RCC 7860 (cell line): ENCODE measurements around the gene PARL.

Source experiments
- DNase-seq: peaks from one replicate; pipeline ENCODE4 v3.0.0-alpha.2; 2015; ENCODE audit warnings: low spot score
- FAIRE-seq: peaks from 2 replicates; lab custom pipeline; 2012; peaks lifted over from hg19 to GRCh38; lab: Jason Lieb, UNC

Gene PARL, protein sequence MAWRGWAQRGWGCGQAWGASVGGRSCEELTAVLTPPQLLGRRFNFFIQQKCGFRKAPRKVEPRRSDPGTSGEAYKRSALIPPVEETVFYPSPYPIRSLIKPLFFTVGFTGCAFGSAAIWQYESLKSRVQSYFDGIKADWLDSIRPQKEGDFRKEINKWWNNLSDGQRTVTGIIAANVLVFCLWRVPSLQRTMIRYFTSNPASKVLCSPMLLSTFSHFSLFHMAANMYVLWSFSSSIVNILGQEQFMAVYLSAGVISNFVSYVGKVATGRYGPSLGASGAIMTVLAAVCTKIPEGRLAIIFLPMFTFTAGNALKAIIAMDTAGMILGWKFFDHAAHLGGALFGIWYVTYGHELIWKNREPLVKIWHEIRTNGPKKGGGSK

DNA sequence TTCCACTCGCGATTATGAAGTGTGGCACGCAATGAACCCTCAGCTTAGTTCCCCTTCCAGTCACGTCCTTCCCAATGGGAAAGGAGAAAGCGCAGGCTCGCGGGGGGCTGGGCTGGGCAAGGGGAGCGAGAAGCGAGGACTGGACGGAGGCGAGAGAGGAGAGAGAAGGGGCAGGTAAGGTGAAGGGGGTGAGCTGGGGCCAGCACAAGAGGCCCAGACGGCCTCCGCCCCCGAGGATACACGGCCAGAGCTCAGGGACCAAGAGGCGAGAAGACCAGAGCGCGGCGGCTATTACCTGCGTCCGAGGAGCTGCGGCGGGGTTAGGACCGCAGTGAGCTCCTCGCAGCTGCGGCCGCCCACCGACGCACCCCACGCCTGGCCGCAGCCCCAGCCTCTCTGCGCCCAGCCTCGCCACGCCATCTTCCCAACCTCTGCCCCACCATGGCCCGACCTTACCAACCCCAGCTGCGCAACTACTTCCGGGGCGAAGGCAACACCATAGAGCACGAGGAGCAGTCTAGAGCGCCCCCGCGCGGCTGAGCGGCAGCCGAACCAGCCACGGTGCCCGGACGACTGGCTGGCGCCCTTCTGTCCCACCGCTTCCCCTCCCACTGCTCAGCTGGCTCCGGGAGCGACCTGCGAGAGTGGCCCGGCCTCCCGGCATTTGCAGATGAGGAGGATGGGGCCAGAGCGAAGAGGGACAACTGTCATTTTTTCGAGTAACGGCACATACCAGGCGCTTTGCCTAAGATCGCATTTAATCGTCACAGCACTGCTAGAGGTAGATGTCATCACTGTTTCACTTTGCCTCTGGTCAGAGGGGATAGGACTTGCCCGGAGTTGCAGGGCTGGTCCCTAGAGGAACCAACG lies at the start of gene PARL:
PARL (minus strand) TSS at position 454 of the 870 bp plus-strand sequence; CDS start at position 420, 34 bp downstream.
- peak; percentile 90 for DNase-seq
- no peak for FAIRE-seq

DNA sequence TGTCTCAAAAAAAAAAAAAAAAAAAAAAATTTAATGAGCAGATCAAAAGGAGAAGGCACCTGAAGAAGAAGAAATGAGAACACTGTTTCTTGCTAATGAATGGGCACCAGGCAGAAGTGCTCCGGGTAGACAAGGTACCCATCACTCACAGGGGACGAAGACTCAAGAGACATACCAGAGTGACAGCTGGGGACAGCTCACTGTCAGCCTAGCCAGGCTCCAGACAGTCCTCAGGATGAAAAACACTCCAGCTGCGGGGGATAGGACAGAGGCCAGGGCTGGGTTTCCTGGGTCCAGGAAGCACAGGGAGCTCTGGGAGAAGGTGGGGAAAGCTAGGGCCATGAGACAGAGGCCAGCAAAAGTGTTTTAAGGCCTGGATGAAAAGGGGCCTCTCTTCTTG lies 48.5 kb upstream of the PARL start:
- DNase-seq (no peak), FAIRE-seq (no peak)

DNA sequence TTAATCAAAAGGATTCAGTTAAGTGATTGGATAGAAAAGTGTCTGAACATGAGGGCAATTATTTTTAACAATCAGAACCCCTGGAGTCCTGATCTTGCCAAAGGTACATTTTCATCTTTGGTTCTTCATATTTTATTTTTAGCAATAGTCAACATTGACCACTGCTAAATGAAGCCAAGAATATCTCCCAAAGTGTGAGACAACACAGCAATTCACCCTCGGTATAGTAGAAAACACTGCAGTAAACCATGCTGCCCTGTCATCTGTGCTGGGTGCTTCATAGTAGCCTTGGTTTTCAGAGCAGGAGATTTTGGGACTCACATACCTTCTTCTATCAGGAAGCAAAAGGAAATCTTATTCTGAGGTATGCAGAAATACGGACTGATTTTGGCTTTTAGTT lies 47.2 kb upstream of the PARL start:
- FAIRE-seq, result no peak
- DNase-seq, result no peak

DNA sequence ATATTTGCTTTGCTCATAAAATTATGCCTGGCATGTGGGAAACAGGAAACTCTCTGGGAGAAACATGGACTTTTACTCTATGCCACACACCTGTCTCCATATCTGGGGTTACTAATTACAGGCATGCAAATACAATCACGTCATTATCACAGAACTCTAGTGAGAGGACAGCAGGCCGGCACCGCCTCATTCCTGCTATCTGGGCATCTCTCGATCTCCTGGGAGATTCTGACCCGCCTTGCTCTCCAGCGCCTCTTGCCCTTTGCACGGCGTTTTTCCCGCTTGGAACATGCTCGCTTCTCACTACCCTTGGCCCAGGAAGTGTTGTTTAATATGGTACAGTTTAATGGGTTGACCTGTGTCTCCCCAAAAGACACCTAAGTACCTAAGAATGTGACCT lies 45.4 kb upstream of the PARL start:
- FAIRE-seq, result no peak
- DNase-seq, result no peak

DNA sequence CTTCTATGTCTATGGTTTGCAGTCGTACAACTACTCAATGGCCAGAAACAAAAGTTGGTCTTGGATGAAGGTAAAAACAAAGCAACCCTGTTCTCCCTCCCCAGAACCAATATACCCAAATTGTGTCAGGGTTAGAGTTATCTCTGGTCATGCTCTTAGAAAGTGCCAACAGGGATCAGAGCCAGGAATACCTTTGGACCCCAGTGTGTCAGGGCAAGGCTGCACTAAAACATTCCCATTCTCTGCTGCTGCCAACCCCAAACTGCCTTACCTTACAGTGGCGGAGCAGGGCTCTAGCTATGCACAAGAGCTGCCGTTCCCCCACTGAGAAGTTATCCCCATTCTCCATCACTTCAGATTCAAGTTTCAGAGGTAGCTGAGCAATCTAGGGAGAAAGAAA lies 42.4 kb upstream of the PARL start:
- no peak for DNase-seq

DNA sequence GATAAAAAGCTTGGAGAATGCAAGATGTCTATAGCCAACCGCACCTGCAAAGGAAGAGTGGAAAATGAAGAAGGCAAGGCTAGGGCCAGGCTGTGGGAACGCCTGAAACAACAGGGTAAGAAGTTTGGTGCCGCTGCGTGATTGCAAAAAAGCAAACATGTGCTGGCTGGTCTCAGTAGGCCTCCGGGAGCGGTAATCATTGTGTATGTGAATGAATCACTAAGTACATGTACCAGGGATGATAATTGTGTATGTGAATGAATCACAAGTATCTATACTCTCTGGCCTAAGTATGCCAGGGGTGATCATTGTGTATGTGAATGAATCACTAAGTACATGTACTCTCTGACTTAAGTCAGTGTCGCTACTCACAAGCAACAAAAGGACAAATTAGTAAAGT lies 40.3 kb upstream of the PARL start:
- FAIRE-seq (no peak), DNase-seq (no peak)

More for the DNA sequence above, 42.4 kb upstream of the PARL start:
- no peak for FAIRE-seq

DNA sequence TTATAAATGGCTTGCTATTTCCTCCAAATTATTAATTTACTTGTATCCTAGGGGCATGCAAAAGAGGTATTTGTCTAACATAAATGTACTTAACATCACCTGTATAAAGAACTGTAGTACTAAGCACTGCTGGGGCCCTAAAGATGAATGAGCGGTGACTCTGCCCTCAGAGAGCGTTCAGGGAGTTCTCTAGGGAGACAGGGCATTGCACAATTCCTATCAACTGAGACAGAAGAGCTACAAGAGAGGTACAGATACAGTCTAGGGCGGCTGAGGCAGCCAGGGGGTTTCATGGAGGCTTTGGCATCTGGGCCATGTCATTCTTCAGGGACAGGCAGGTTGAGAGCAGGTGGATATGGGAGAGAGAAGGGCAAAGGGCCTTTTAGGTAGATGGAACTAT lies 39.9 kb upstream of the PARL start:
- FAIRE-seq (no peak), DNase-seq (no peak)

DNA sequence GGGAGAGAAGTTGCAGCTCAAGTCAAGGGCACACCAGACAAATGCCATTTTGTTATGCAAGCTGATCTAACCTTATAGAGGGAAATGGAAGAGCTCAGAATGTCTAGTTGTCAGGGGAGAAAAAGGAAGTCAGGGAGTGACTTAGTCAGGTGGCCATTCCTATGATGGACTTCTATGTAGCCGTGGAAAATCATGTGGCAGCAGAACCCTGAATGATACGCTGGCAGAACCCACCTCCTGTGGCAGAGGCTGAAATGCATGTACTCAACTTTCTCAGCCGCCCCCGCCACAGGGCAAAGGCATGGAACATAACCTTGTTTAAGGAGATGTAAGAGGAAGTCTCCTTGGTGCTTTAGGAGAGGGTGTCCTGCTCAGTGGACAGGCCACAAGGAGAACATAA lies 37.7 kb upstream of the PARL start:
- DNase-seq (no peak), FAIRE-seq (no peak)

DNA sequence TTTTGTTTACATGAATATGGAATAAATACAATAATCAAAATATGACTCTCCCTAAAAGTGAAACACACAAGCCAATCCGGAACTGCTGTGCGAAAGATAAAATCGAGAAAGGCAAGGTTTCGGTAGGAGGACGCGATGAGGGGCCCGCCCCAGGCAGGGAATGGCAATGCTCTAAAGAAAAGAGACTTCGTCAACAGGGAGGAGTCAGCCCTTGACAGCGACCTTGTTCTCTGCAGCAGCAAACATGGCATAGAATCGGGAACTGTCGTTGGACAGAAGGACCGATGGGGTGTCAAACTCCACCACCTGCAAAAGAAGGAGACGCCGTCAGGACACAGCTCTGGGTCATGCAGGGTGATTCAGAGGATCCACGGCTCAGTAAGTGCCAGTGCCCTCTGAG lies 36.4 kb upstream of the PARL start:
- DNase-seq (no peak), FAIRE-seq (no peak)

DNA sequence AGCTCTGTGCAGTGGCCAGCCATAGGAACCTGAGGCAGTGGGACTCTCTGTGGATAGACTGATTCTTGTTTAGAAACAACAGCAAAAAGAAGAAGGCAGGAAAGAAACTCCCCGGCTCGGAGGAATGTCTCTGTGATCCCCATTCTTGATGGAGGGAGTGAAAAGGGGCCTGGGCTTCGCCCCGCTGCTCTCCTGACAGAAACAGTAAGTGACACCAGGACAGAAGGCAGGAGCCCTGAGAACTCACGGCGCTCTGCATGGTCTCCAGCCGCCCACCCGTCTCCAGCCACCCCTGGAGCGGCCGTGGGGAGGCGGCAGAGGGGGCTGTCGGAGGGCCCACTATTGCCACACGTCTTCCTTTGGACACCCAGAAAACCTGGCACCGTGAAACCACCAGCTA lies 35.7 kb upstream of the PARL start:
- DNase-seq (no peak), FAIRE-seq (no peak)

DNA sequence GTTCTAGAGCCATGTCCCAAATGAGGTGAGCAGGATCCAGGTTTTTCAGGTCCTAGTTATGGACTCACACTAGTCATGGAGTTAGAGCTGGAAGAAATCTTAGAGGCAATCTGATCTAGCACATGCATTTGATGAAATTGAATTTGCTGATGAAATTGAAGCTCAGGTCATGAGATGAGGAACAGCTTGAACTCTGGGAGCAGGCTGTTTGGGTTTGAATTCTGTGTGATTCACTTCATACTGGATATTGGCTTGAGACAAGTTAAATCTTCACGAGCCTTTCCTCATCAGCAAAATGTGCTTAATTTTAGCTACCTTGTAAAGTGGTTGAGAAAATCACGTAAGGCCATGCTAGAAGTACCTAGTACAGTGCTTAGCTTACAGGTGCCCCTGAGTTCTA lies 33.5 kb upstream of the PARL start:
- FAIRE-seq, result no peak

DNA sequence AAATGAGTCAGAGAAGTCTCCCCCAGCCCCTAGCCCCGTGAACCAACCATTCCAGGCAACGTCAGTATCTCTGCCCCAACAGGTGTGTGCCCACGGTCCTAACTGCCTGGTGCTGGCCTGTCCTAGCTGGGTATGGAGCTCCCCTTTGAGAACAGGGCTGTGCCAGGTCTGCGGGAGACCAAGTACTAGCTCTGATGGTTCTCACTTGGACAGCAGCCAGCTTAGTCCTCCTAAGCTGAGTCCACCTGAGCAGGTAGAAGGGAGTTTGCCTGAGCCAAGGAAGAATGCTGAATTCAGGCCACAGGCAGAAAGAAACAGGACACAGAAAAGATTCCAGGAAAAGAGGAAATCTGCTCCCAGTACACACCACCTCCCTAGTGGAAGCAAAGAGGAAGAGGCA lies 33.1 kb upstream of the PARL start:
- DNase-seq (no peak), FAIRE-seq (no peak)

More for the DNA sequence above, 33.5 kb upstream of the PARL start:
- no peak for DNase-seq

DNA sequence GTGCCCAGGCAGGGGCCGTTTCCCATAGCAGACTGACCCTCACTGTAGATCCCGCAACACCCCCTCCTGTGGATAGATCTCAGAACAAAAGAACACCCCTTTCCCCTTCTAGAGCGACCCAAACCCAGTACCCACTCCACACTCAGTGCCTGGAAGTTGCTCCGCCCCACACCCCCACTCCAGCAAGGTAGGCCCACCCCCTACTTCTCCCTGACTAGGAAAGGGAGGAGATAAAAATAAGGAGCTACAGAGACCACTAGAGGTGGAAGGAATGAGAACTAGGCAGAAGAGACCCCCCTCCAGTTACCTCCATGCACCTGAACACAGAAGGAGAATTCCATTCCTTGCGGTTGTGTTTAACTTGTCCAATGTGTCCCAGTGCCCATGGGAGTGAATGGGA lies 30.2 kb upstream of the PARL start:
- FAIRE-seq (no peak), DNase-seq (no peak)

DNA sequence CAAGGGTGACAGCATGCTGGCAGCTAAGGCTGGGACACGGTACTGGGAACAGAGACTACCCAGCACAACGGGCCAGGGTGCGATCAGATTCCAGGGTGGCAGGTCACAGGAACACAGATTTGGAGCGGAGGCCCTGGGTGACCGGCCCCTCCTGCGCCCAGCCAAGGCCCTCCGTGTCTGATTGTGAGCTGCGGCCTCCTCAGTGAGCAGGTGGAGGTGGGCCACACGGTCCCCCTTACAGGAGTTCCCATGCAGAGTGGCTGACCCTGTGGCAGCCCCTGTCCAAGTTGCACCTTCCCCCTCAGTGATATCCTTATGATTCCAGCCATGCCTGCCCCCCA lies 28.9 kb upstream of the PARL start:
- FAIRE-seq (no peak), DNase-seq (no peak)

DNA sequence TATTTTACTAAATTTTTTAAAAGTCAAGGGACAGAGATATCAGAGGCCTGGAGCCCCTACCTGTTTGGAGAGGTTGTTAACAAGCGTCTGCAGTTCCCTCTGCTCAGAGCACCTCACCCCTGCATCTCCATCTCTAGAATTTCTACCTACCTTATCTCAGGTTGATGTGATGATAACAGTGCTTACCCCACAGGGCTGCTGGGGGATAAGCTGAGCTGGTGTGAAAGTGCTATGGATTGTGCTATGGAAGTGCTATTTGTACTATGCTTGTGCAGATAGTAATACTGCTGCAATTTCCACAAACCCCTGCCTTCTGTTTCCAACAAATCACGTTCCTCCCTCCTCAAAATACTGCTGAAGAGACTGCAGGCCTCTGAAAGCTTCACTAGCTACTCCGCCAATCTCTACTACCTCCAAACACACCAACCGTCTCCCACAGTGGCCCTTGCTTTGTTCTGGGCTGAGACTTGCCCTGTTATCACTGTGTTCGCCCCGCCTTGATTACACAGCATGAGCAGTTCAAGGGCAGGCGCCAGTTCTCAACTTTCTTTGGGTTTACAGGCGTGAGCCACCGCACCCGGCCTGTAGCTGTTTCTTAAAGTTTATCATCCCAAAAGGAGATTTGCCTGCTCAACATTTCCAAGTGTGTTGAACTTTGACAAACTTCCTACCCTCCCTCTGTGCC lies 28.4 kb upstream of the PARL start:
- DNase-seq, result no peak
- no peak for FAIRE-seq

DNA sequence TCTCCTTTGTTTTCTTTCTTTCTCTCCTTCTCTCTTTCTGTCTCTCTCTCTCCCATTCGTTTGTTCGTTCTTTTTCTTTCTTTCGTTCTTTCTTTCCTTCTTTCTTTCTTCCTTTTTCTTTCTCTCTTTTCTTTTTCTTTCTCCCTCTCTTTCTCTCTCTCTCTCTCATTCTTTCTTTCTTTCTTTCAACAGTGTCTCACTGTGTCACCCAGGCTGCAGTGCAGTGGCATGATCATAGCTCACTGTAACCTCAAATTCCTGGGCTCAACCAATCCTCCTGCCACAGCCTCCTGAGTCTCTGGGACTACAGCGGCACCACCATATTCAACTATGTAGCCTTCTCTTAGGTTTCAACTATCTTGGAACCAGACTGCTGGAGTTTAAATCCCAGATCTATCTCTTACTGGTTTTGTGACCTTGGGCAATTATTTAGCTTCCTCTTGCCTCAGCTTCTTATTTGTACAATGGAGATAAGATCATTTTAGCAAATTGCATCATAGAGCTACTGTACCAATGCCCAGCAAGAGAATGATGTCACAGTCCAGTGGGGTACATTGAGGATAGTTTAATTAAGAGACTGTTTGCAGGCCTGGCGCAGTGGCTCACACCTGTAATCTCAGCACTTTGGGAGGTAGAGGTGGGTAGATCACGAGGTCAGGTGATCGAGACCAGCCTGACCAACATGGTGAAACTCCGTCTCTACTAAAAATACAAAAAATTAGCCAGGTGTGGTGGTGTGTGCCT lies 27.3 kb upstream of the PARL start:
- FAIRE-seq (no peak), DNase-seq (no peak)

DNA sequence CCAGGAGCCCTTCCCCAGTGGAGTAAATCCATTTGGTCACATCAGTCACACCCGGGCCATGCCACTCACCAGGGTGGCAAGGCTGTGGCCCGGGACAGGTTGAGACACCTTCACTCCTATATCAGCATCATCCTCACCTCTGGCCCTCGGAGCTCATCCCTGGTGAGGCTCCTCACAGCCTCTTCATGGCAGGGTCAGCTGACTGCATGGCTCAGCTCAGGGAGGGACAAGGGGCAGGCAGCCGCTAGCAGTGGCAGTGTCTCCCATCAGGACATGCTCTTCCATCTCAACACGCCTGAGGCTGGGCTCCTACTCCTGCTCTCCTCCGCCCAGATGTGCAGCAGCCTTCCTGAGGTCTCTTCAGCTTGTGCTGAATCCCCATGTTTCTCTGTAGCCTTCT lies 26.4 kb upstream of the PARL start:
- DNase-seq (no peak), FAIRE-seq (no peak)

DNA sequence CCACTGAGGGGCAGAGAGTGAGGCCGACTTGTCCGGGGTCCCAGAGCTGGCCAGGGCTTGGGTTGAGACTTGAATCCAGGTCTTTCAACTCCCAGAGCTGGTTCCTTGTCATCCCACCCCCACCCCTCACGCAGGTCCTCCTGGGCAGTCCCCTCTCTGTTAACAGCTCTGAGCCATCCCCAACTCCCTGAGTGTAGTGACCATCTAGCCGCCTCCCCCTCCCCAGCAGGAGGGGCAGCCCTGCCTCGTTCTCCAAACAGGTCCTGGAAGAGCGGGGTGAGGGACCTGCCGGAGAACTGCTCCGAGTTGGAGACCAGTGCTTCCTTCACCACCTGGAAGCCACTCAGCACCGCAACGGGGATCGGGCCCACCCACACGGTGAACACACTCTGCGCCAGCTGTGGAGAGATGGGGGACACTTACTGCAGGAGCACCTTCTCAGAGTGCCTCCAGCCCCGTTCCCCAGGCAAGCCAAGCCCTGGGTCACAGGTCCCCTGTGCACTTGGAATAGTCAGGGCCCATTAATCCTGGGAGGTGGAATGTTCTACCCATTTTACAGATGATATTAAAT lies 24.4 kb upstream of the PARL start:
- no peak for DNase-seq
- no peak for FAIRE-seq

DNA sequence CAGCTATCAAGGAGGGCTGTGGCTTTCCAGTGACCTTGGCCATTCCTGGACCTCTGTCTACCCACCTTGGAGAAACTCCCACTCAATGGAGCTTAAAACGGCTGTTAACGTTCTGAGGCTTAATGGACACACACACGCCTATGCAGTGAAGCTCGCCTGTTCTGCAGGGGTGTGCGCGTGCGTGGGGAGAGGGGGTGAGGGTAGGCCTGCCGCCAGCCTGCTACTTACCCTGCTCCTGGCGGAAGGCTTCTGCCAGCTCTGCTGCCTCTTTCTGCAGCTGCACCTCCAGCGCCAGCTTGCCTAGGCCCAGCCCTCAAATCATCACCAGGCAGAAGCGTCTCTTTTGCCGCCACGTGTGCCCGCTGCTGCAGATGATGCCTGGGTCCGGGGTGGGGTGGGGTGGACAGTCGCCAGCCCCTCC lies 23.2 kb upstream of the PARL start:
- FAIRE-seq (no peak), DNase-seq (no peak)

DNA sequence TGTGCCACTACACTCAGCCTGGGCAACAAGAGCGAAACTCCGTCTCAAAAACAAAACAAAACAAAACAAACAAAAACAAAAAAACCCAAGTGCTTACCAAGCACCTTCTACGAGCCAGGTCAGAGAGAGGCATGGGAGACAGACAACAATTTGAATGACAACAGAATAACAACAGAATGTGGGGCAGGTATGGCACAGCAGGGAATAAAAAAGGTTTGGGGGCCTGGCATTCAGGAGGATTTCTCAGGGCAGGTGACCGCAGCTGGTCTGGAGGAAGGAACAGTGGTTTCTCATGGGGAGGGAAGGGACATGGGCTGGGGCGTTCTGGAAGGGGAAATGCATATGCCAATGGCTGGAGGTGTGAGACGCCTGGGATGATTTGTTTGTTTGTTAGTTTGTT lies 22.5 kb upstream of the PARL start:
- FAIRE-seq (no peak), DNase-seq (no peak)
